Stimulated activated CD4-positive, alpha-beta T cell treated with anti-CD3 and anti-CD28 coated beads, TNF-alpha, amount 100 ng/mL, for 24 hours (primary cell): Measurements from ENCODE around the gene TCTN2.

Source experiments
- DNase-seq, 3 experiments: peaks; one replicate each; pipeline ENCODE4 v3.0.0-alpha.2; 2020; ENCODE audit warnings: low read depth in 3 of 3

Gene TCTN2

DNA sequence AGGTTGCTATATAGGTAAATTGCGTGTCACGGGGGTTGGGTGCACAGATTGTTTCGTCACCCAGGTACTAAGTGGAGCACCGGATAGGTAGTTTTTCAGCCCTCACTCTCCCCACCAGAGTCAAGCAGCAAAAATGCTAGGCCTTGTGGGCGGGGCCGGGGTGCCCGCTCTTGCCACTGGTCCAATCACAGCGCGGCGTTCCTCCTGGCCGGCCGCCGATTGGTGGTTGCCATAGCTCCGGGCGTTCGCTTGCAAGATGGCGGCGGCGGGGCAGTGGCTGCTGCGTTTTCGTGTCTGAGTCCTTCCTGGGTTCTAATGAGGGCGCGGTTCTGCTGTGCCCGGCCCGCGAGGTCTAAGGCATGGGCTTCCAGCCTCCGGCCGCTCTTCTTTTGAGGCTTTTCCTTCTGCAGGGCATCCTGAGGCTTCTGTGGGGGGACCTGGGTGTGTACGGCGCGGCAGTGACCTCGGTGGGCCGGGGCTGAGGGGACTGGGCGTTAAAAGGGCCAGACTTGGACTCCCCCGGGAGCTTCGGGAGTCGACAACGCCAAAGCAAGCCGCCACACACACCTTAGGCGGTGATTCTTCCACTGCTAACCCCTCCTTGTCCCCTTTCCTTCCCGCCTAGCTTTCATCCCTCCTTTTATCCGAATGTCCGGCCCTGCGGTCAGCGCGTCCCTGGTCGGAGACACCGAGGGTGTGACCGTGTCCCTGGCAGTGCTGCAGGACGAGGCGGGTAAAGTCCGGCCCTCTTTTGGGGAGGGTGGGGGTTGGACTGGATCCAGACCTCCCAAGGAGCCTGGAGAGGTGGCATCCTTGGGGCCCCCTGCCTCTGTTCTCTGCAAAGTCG is at the start of gene TCTN2:
TSS of gene TCTN2 (plus strand) at position 232 of the 847 bp plus-strand sequence. CDS start at position 360, 128 bp downstream.
- DNase-seq: peak; percentile 88 to 95 (median 91)

- no peak for DNase-seq
Measured at GRCh38 chr12:123621619-123622530, 49.0 kb upstream of the TCTN2 start.

DNA sequence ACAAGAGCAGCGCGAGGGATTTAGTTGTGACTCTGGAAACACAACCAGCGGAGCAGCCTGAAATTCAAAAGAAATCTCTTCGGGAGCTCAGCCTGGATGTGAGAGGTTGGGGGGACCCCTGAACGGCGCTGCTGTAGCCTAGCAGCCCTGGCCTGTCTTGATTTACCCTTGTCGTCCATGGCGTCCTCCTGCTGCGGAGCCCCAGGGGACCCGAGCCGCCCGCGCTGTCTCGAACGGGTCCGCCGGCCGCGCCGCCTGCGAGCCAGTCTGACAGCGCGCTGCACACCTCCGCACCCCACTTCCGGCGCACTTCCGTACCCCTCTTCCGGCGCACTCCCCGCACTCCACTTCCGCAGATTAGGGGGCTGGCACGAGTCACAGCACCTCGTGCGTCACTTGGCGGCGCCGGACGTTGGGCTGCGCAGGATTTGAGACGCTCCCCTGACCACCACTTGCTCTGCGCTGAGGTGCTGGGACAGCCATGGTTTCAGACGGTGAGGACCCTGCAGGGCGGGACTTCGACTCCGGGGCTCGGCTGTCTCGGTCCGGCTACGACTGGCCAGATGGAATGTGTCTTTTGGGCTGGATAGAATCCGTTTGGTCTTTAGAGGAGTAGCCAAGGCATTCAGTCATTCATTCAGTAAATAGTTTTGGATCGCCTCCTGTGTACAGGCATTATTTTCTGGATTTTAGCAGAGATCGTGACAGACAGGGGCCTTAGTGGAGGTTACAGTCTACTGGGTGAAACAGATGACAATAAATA is 37.4 kb upstream of the TCTN2 start, which contains the start of the genes EIF2B1 and GTF2H3:
TSS of gene EIF2B1 (minus strand) at position 308 of the 763 bp plus-strand sequence. CDS start at position 179, 129 bp downstream.
TSS of gene GTF2H3 (plus strand) at position 451 of the 763 bp plus-strand sequence. CDS start at position 482, 31 bp downstream.
- DNase-seq: peak; percentile 94 to 97 (median 94)

DNA sequence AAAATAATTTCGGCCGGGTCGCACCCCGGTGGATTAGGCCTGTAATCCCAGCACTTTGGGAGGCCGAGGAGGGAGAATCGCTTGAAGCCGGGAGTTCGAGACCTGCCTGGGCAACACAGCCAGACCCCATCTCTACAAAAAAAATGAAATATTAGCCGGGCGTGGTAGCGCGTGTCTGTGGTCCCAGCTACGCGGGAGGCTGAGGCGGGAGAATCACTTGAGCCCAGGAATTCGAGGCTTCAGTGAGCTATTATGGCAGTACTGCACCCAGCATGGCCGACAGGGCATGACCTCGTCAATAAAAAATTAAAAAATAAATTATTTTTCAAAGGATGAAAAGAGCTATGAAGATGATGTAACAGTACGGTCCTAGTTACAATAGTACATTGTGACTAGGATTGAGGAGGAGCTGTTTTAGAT is 36.8 kb upstream of the TCTN2 start:
- DNase-seq: no peak

DNA sequence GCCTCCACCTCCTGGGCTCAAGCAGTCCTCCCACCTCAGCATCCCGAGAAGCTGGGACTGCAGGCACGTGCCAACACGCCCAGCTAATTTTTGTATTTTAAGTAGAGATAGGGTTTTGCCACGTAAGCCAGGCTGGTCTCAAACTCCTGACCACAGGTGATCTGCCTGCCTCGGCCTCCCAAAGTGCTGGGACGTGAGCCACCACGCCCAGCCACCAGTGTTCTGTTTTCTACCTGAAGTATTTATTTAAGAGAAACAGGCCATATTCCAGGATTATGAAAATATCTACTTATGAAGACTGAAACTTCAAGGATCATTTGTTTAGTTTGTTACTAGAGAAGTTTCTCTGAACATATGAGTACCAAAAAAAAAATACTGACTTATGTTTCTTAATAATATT is 27.0 kb upstream of the TCTN2 start:
- DNase-seq: no peak

GRCh38 chr12:123645380-123645779 is 25.5 kb upstream of the TCTN2 start:
- DNase-seq: no peak

DNA sequence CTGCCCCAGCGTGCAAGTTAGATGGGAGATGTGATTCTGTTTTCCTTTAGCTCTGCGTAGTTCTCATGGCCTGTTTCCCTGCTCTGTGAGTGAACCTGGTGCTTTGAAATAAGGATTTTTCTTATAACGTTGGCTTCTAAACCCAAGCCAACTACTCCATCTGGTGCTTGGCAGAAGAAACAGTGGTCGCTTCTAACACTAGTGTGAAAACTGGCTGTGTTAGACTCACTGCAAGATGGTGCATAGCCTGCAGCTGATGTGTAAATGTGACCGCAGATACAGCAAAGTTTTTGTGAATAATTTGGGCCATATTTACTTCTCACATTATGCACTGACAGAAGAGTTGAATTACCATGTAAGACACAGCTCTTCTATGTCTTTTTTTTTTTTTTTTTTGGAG is 25.0 kb upstream of the TCTN2 start:
- no peak for DNase-seq

DNA sequence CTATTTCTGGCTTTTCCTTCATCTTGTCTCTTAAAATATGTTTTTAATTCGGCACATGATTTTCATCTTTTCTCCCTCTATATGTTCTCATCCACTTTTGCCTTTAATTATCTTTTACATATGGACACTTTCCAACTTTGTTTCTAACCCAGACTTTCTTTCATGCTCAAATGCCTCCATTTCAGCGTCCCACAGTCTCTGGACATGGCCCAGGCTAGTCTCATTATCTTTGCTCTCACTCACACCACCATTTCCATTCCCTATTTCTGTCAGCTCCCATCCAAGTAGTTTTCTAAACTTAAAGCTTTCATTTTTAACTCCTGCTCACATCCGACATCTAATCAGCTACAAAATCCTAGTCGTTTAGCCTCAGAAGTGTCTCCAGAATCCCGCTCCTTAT is 22.5 kb upstream of the TCTN2 start:
- no peak for DNase-seq

- no peak for DNase-seq
Measured at GRCh38 chr12:123654129-123654701, 16.7 kb upstream of the TCTN2 start.

GRCh38 chr12:123655420-123655819 is 15.5 kb upstream of the TCTN2 start:
- no peak for DNase-seq

DNA sequence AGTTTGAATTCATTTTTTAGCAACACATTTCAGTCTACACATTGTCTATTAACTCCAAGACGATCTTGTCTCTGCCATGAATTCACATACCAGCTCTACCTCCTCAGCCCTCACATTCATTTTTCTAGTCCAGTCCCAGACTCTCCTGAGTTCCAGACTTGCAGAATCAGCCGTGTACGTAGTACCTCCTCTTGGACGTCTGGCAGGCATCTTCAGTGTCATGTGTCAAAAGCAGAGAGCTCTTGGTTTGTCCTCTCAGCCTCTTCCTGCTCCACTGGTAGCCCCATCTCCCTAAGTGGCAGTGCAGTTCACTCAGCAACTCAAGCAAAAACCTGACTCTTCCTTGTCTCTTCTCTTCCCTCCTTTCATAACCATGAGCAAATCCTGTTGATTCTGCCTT is 14.5 kb upstream of the TCTN2 start:
- DNase-seq: no peak

- DNase-seq: no peak
Measured at GRCh38 chr12:123657211-123657610, 13.7 kb upstream of the TCTN2 start.

GRCh38 chr12:123659996-123660727 is 10.8 kb upstream of the TCTN2 start:
- no peak for DNase-seq

DNA sequence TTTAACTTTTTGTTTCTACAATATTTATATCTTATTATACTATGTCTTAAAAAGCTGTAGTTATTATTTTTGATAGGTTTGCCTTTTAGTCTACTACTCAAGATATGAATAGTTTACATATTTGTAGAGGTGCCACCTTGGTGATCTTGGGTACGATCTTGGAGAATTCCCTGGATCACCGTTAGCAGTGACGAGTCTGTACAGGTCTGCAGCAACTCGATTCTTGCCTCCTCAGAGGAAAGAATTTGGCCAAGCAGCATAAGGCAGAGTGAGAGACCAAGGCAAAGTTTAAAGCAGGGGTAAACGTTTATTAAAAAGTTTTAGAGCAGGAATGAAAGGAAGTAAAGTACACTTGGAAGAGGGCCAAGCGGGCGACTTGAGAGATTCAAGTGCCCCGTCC is 3.1 kb upstream of the TCTN2 start:
- no peak for DNase-seq

DNA sequence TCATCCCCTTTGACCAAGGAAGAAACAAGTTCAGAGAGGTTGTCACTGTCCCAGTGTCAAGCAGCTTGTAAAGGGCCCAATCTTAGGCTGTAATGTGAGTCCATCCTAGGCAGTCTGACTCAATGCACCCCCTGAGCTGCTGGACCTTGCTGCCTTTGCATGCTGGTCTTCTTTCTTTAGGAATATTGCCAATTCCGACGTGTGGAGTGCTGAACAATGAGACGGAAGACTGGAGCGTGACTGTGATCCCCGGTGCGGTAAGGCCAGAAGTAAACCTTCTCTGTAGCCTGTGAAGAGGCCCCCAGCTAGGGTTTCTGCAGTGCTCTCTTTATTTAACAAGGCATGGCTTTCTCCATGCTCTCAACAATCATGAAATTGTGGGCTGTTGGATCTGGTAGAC is 963 bp downstream of the TCTN2 start:
- no peak for DNase-seq

GRCh38 chr12:123675436-123675835 is 4.5 kb downstream of the TCTN2 start:
- no peak for DNase-seq

- DNase-seq: no peak
Measured at GRCh38 chr12:123676616-123677320, 5.9 kb downstream of the TCTN2 start.

GRCh38 chr12:123678981-123679380 is 8.1 kb downstream of the TCTN2 start:
- no peak for DNase-seq

DNA sequence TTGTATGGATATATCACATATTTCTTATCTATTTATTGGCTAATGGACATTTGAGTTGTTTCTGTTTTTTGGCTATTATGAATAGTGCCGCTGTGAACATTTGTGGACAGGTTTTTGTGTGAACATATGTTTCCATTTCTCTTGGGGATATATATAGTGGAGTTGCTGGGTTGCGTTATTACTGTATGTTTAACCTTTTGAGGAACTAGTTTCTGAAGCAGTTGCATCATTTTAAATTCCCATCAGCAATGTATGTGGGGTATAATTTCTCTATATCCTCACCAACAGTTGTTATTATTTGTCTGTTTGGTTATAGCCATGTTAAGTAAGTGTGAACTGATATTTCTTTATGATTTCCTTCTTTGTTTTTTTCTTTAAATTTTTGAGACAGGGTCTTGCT is 10.7 kb downstream of the TCTN2 start:
- no peak for DNase-seq

DNA sequence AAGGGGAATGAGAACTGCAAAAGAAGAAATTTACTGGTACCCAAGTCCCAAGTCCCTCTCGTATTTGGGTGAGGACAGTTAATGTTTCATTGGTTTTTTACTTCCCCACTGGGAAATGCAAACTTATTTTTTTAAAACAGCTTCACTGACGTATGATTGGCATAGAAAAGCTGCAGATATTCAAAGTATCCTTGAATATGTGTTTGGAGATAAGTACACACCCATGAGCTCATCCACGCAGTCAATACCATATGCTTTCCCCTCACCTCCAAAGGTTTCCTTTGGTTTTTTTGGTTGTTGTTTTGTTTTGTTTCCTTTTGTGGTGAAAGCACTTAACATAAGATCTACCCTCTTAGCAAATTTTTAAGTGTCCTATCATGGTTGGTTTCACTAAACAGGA is 13.1 kb downstream of the TCTN2 start:
- DNase-seq: no peak
